Endothelial cell (in vitro differentiated cells): Measurements from ENCODE around the gene MYO1D. TPM values are rescaled to one million over a fixed set of nuclear protein-coding genes. Genes with fewer than 3 reads are reported as not detected.
"Not testable (repeated sequence)": the region's sequence is repeated elsewhere in the genome, so short reads cannot be mapped to it uniquely, and the experiment has no call there.

Source experiments
- DNase-seq: peaks from one replicate; pipeline ENCODE4 v3.0.0; 2021; ENCODE audit warnings: low spot score
- H3K27ac Mint-ChIP-seq: one replicate; pipeline ENCODE4 v1.8.0; 2021; ENCODE audit warnings: mixed read lengths, inconsistent platforms; ENCODE audit not compliant: unreplicated experiment
- H3K27me3 Mint-ChIP-seq: one replicate; pipeline ENCODE4 v1.8.0; 2021; ENCODE audit warnings: mild to moderate bottlenecking, moderate library complexity, mixed read lengths, inconsistent platforms; ENCODE audit not compliant: unreplicated experiment
- H3K36me3 Mint-ChIP-seq: one replicate; pipeline ENCODE4 v1.8.0; 2021; ENCODE audit warnings: mild to moderate bottlenecking, low read depth, mixed read lengths, inconsistent platforms; ENCODE audit not compliant: unreplicated experiment
- H3K4me1 Mint-ChIP-seq: one replicate; pipeline ENCODE4 v1.8.0; 2021; ENCODE audit warnings: mild to moderate bottlenecking, mixed read lengths, inconsistent platforms; ENCODE audit not compliant: unreplicated experiment
- H3K4me3 Mint-ChIP-seq: one replicate; pipeline ENCODE4 v1.8.0; 2021; ENCODE audit warnings: mild to moderate bottlenecking, mixed read lengths, inconsistent platforms; ENCODE audit not compliant: unreplicated experiment
- H3K9me3 Mint-ChIP-seq: one replicate; pipeline ENCODE4 v1.8.0; 2021; ENCODE audit warnings: mixed read lengths, inconsistent platforms; ENCODE audit not compliant: unreplicated experiment
- total RNA-seq: library from RNA; stranded (reverse); fragmentation: NEBNext Ultra II Directional; extraction: Animal tissue kit (Norgen Biotek cat#: 25700); gene quantifications from one replicate; pipeline ENCODE4 v1.2.1, GENCODE V29; 2021; ENCODE audit not compliant: unreplicated experiment
- TF ChIP-seq, protein P1 (sequence below): fragments of 200-600 bp; sonication (generic); IDR thresholded peaks from one replicate; pipeline ENCODE4 v1.5.0; 2021; ENCODE audit warnings: antibody characterized with exemption; ENCODE audit not compliant: unreplicated experiment

The MYO1D gene
- total RNA-seq, 1 donor from 2014 or later: 26.4 TPM

GRCh38 chr17:32899236-32900013, 22.5 kb upstream of the MYO1D start:
- Mint-ChIP-seq H3K36me3 (no peaks in the 10 kb centered on the region), H3K27me3 (peaks cover 2% of the 10 kb centered on the region), H3K4me1 (peaks cover 8% of the 10 kb centered on the region), H3K27ac (no peak overlapping the region), H3K4me3 (no peak overlapping the region), H3K9me3 (no peaks in the 10 kb centered on the region)
- no peak for DNase-seq
- TF ChIP-seq, protein P1, sequence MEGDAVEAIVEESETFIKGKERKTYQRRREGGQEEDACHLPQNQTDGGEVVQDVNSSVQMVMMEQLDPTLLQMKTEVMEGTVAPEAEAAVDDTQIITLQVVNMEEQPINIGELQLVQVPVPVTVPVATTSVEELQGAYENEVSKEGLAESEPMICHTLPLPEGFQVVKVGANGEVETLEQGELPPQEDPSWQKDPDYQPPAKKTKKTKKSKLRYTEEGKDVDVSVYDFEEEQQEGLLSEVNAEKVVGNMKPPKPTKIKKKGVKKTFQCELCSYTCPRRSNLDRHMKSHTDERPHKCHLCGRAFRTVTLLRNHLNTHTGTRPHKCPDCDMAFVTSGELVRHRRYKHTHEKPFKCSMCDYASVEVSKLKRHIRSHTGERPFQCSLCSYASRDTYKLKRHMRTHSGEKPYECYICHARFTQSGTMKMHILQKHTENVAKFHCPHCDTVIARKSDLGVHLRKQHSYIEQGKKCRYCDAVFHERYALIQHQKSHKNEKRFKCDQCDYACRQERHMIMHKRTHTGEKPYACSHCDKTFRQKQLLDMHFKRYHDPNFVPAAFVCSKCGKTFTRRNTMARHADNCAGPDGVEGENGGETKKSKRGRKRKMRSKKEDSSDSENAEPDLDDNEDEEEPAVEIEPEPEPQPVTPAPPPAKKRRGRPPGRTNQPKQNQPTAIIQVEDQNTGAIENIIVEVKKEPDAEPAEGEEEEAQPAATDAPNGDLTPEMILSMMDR: no peak

- Mint-ChIP-seq H3K27me3 (peaks cover 2% of the 10 kb centered on the region), H3K4me3 (no peak overlapping the region), H3K36me3 (no peaks in the 10 kb centered on the region), H3K9me3 (no peaks in the 10 kb centered on the region), H3K4me1 (peaks cover 4% of the 10 kb centered on the region), H3K27ac (no peak overlapping the region)
- no peak for DNase-seq
- TF ChIP-seq, protein P1: no peak
Measured at GRCh38 chr17:32896647-32897258, 19.8 kb upstream of the MYO1D start.

- TF ChIP-seq, protein P1: no peak
- Mint-ChIP-seq H3K4me3 (no peak overlapping the region), H3K27ac (no peak overlapping the region), H3K9me3 (no peaks in the 10 kb centered on the region), H3K27me3 (peaks cover 2% of the 10 kb centered on the region), H3K4me1 (peaks cover 4% of the 10 kb centered on the region), H3K36me3 (no peaks in the 10 kb centered on the region)
- DNase-seq: no peak
Measured at GRCh38 chr17:32894245-32894644, 17.3 kb upstream of the MYO1D start.

DNA sequence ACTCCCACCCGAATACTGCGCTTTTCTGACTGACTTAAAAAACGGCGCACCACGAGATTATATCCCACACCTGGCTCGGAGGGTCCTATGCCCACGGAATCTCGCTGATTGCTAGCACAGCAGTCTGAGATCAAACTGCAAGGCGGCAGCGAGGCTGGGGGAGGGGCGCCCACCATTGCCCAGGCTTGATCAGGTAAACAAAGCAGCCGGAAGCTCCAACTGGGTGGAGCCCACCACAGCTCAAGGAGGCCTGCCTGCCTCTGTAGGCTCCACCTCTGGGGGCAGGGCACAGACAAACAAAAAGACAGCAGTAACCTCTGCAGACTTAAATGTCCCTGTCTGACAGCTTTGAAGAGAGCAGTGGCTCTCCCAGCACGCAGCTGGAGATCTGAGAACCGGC, 10.5 kb upstream of the MYO1D start:
- not testable (repeated sequence) for H3K9me3 Mint-ChIP-seq, H3K27ac Mint-ChIP-seq, H3K4me3 Mint-ChIP-seq, H3K27me3 Mint-ChIP-seq, H3K4me1 Mint-ChIP-seq, H3K36me3 Mint-ChIP-seq, DNase-seq

GRCh38 chr17:32886951-32887350, 10.0 kb upstream of the MYO1D start:
- H3K27me3 Mint-ChIP-seq, H3K9me3 Mint-ChIP-seq, H3K36me3 Mint-ChIP-seq, H3K4me1 Mint-ChIP-seq, DNase-seq, H3K27ac Mint-ChIP-seq, H3K4me3 Mint-ChIP-seq: not testable (repeated sequence)

- Mint-ChIP-seq H3K4me3 (no peak overlapping the region), H3K27me3 (peaks cover 1% of the 10 kb centered on the region), H3K9me3 (no peaks in the 10 kb centered on the region), H3K36me3 (no peaks in the 10 kb centered on the region), H3K27ac (no peak overlapping the region), H3K4me1 (no peaks in the 10 kb centered on the region)
- no peak for DNase-seq
- TF ChIP-seq, protein P1: no peak
Measured at GRCh38 chr17:32882734-32883133, 5.8 kb upstream of the MYO1D start.
